IgD-negative memory B cell (primary cell): ENCODE results near the gene COA3. TPM values are rescaled to one million over a fixed set of nuclear protein-coding genes. Genes with fewer than 3 reads are reported as not detected.
A peak's percentile ranks its signal among the peaks of the same experiment; 100 is the strongest.

ENCODE experiments used
- H3K27ac Mint-ChIP-seq, 3 donors: one replicate each; pipeline ENCODE4 v1.8.0; 2020 to 2022; ENCODE audit warnings: mild to moderate bottlenecking in 3 of 3, mixed read lengths in 3 of 3, moderate library complexity in 1 of 3
- H3K27me3 Mint-ChIP-seq: one replicate; pipeline ENCODE4 v1.8.0; 2021; ENCODE audit warnings: mixed read lengths
- H3K36me3 Mint-ChIP-seq: one replicate; pipeline ENCODE4 v1.8.0; 2020; ENCODE audit warnings: mild to moderate bottlenecking, mixed read lengths
- H3K4me1 Mint-ChIP-seq, 3 donors: one replicate each; pipeline ENCODE4 v1.8.0; 2020 to 2022; ENCODE audit warnings: mixed read lengths in 3 of 3, mild to moderate bottlenecking in 1 of 3
- H3K4me3 Mint-ChIP-seq, 4 donors: one replicate each; pipeline ENCODE4 v1.8.0; 2020 to 2022; ENCODE audit warnings: mild to moderate bottlenecking in 4 of 4, mixed read lengths in 4 of 4, moderate library complexity in 3 of 4
- H3K9me3 Mint-ChIP-seq, 3 donors: one replicate each; pipeline ENCODE4 v1.8.0; 2020 to 2021; ENCODE audit warnings: mixed read lengths in 3 of 3, mild to moderate bottlenecking in 1 of 3
- polyA plus RNA-seq: library from polyadenylated mRNA; unstranded; fragments of 300-500 nt; fragmentation: Illumina TruSeq; gene quantifications from one replicate; pipeline ENCODE4 v1.2.3, GENCODE V29; 2021

COA3 gene
- polyA plus RNA-seq, 1 donor from 2014 or later: 117 TPM

GRCh38 chr17:42760652-42761581, 37.6 kb downstream of the COA3 start, which contains the start of gene RAMP2:
Gene RAMP2, plus strand, starts transcription at chr17:42761227. Its CDS starts 35 bp downstream, at chr17:42761262.
- peak within 1 kb of the TSS in 1 of 3 donors; percentile 71 for H3K27ac Mint-ChIP-seq
- H3K4me3 Mint-ChIP-seq: peak within 1 kb of the TSS; percentile 52 to 83 (median 75)
- no peaks in the 10 kb centered on the region for H3K9me3 Mint-ChIP-seq
- H3K4me1 Mint-ChIP-seq: peaks cover 8 to 10% (median 10%) of the 10 kb centered on the region in 3 donors
- peaks cover 41% of the 10 kb centered on the region for H3K27me3 Mint-ChIP-seq
- H3K36me3 Mint-ChIP-seq: peaks cover 1% of the 10 kb centered on the region

DNA sequence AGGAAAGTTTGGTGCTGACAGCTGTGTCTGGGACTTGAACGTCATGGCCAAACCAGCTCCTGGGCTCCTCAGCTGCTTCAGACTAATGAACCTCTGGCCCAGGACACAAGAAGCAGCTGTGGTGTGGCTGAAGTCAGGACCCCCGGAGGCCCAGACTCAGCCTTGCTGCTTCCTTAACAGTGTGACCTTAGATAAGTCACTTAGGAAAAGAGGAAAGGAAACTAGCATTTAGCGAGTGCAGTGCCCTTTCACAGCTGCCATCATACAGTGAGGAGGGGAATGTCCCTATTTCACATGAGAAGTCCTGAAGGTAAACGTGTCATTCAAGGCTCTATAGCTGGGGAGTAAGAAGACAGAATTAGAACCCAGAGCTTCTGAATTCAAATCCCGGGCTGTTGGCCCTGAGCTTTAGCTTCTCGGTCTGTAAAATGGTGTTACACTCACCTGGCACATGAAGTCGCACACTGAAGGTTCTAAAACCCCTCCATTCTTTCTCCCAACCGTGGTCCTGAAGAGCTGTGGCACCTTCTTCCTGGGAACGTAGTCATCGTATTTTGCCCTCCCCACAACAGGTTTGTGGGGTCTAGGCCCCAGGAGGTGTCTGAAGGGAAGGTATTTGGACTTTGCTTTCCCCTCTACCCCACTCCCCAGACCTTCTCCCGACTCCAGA, 38.4 kb downstream of the COA3 start:
- Mint-ChIP-seq H3K27me3 (peaks cover 38% of the 10 kb centered on the region), H3K27ac (no peak overlapping the region), H3K9me3 (no peaks in the 10 kb centered on the region), H3K4me1 (peaks cover 8 to 10% (median 10%) of the 10 kb centered on the region in 3 donors), H3K4me3 (peak overlapping the region; percentile 52 to 83 (median 75)), H3K36me3 (peaks cover 2% of the 10 kb centered on the region)

- Mint-ChIP-seq H3K9me3 (no peaks in the 10 kb centered on the region), H3K4me1 (peaks cover 0 to 3% (median 0%) of the 10 kb centered on the region in 3 donors), H3K4me3 (no peak overlapping the region), H3K27ac (no peak overlapping the region), H3K36me3 (peaks cover 2% of the 10 kb centered on the region), H3K27me3 (peaks cover 15% of the 10 kb centered on the region)
These were observed 43.7 kb downstream of the COA3 start for GRCh38 chr17:42754782-42755181.

GRCh38 chr17:42751628-42752027, 46.9 kb downstream of the COA3 start:
- H3K27me3 Mint-ChIP-seq: peaks cover 16% of the 10 kb centered on the region
- H3K9me3 Mint-ChIP-seq: no peaks in the 10 kb centered on the region
- H3K4me1 Mint-ChIP-seq: no peaks in the 10 kb centered on the region
- no peak overlapping the region for H3K4me3 Mint-ChIP-seq
- peaks cover 3% of the 10 kb centered on the region for H3K36me3 Mint-ChIP-seq
- no peak overlapping the region for H3K27ac Mint-ChIP-seq

DNA sequence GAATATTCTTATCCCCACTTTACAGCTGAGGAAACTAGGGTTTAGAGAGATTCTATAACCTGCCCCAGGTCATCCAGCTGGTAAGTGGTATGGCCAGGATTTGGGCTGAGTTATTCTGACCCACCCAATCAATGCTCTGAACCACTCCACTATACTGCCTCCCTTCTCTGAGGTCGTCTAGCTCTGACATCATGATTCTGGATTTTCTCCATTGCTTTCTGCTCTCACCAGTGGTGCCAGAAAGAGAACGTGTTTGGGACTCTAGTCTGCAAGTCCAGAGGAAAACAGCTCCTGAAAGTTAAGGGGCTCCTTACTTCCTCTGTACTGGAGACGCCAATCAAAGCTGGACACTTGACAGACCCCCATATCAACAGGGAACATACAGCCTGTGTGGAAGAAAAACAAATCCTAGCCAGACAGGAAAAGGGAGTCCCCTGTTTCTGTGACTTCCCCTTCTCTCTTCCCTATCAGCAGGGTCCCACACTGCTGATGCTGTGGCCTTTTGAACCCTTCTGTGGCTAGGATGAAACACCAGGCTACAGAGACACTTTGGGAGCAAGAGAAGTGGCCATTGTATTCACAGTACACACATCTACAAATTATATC, 47.7 kb downstream of the COA3 start:
- H3K36me3 Mint-ChIP-seq: peaks cover 1% of the 10 kb centered on the region
- H3K27ac Mint-ChIP-seq: no peak overlapping the region
- H3K4me3 Mint-ChIP-seq: no peak overlapping the region
- H3K27me3 Mint-ChIP-seq: peaks cover 16% of the 10 kb centered on the region
- no peaks in the 10 kb centered on the region for H3K4me1 Mint-ChIP-seq
- no peaks in the 10 kb centered on the region for H3K9me3 Mint-ChIP-seq

GRCh38 chr17:42748908-42749798, 49.4 kb downstream of the COA3 start:
- Mint-ChIP-seq H3K36me3 (peaks cover 1% of the 10 kb centered on the region), H3K9me3 (no peaks in the 10 kb centered on the region), H3K27me3 (peaks cover 10% of the 10 kb centered on the region), H3K4me3 (no peak overlapping the region), H3K4me1 (peaks cover 6 to 9% (median 8%) of the 10 kb centered on the region in 3 donors), H3K27ac (peak overlapping the region in 1 of 3 donors; percentile 20)

- Mint-ChIP-seq H3K27me3 (peaks cover 10% of the 10 kb centered on the region), H3K36me3 (peaks cover 1% of the 10 kb centered on the region), H3K4me3 (peak overlapping the region in 1 of 4 donors; percentile 71), H3K9me3 (no peaks in the 10 kb centered on the region), H3K27ac (peak overlapping the region in 2 of 3 donors; percentile 20 to 49), H3K4me1 (peaks cover 12 to 15% (median 14%) of the 10 kb centered on the region in 3 donors)
These were observed 50.1 kb downstream of the COA3 start for GRCh38 chr17:42748202-42748907.

Other genes with a start within 250 kb of the COA3 start
- 0.39 TPM for gene HSD17B1, start 245.8 kb downstream of the COA3 start, polyA plus RNA-seq
- gene COASY, start 236.6 kb downstream of the COA3 start, polyA plus RNA-seq: 64.9 TPM
- gene MLX, start 231.6 kb downstream of the COA3 start, polyA plus RNA-seq: 44.8 TPM
- gene PSMC3IP, start 221.0 kb downstream of the COA3 start, polyA plus RNA-seq: 2.9 TPM
- gene RETREG3, start 189.3 kb downstream of the COA3 start, polyA plus RNA-seq: 105 TPM
- 11.8 TPM for gene TUBG1, start 189.0 kb downstream of the COA3 start, polyA plus RNA-seq
- 2.5 TPM for gene TUBG2, start 139.4 kb downstream of the COA3 start, polyA plus RNA-seq
- 1.1 TPM for gene PLEKHH3, start 121.7 kb downstream of the COA3 start, polyA plus RNA-seq
- 2.1 TPM for gene CCR10, start 116.9 kb downstream of the COA3 start, polyA plus RNA-seq
- gene CNTNAP1, start 116.2 kb downstream of the COA3 start, polyA plus RNA-seq: 1.1 TPM
- 37.4 TPM for gene EZH1, start 53.7 kb downstream of the COA3 start, polyA plus RNA-seq
- not detected for gene RAMP2, start 37.5 kb downstream of the COA3 start, polyA plus RNA-seq
- gene VPS25, start 25.3 kb downstream of the COA3 start, polyA plus RNA-seq: 45.6 TPM
- gene WNK4, start 18.1 kb downstream of the COA3 start, polyA plus RNA-seq: not detected
- gene CNTD1, start 157 bp upstream of the COA3 start, polyA plus RNA-seq: 0.41 TPM
- gene BECN1, start 25.6 kb upstream of the COA3 start, polyA plus RNA-seq: 136 TPM
- gene PSME3, start 34.7 kb upstream of the COA3 start, polyA plus RNA-seq: 116 TPM
- not detected for gene AOC2, start 45.9 kb upstream of the COA3 start, polyA plus RNA-seq
- not detected for gene AOC3, start 52.5 kb upstream of the COA3 start, polyA plus RNA-seq
- gene G6PC1, start 102.1 kb upstream of the COA3 start, polyA plus RNA-seq: not detected
- 48.9 TPM for gene AARSD1, start 165.8 kb upstream of the COA3 start, polyA plus RNA-seq
- gene PTGES3L, start 181.4 kb upstream of the COA3 start, polyA plus RNA-seq: 1.4 TPM
- gene RUNDC1, start 181.9 kb upstream of the COA3 start, polyA plus RNA-seq: 24.0 TPM
- 2,481 TPM for gene RPL27, start 199.7 kb upstream of the COA3 start, polyA plus RNA-seq
- gene IFI35, start 208.1 kb upstream of the COA3 start, polyA plus RNA-seq: 63.7 TPM
- gene VAT1, start 223.7 kb upstream of the COA3 start, polyA plus RNA-seq: 47.6 TPM
- 0.05 TPM for gene RND2, start 226.5 kb upstream of the COA3 start, polyA plus RNA-seq